NCI-H2029 treated with DMSO at 0.1 percent for 48 hours (cell line): ENCODE data around the gene PLIN1.
"Not testable (repeated sequence)": the region's sequence is repeated elsewhere in the genome, so short reads cannot be mapped to it uniquely, and the experiment has no call there.

Experiments used
- DNase-seq: peaks from one replicate; lab custom pipeline; 2025; lab: John Stamatoyannopoulos, UW

Gene PLIN1, protein sequence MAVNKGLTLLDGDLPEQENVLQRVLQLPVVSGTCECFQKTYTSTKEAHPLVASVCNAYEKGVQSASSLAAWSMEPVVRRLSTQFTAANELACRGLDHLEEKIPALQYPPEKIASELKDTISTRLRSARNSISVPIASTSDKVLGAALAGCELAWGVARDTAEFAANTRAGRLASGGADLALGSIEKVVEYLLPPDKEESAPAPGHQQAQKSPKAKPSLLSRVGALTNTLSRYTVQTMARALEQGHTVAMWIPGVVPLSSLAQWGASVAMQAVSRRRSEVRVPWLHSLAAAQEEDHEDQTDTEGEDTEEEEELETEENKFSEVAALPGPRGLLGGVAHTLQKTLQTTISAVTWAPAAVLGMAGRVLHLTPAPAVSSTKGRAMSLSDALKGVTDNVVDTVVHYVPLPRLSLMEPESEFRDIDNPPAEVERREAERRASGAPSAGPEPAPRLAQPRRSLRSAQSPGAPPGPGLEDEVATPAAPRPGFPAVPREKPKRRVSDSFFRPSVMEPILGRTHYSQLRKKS

DNA sequence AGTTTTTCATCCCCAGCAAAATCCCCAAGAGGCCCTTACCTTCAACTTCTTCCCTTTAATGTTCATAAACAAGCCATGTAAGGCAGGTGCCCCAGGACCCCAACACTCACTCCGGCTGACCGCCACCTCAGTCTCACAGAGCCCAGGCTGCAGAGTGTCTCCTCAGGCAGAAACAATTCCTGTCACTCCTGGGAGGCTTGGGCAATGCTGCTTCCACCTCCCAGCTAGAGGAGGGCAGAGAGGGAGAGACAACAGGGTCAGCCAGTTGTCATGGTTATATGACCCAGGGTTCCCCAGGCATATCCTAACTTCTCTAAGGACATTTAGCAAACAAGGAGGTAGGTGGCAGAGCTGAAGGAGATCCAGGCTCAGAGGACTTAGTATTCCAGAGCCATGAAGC lies at the start of gene PLIN1:
Gene PLIN1 (minus strand): TSS at position 156 of the 400 bp plus-strand sequence. CDS start 1,878 bp downstream, outside the sequence.
- no peak for DNase-seq

DNA sequence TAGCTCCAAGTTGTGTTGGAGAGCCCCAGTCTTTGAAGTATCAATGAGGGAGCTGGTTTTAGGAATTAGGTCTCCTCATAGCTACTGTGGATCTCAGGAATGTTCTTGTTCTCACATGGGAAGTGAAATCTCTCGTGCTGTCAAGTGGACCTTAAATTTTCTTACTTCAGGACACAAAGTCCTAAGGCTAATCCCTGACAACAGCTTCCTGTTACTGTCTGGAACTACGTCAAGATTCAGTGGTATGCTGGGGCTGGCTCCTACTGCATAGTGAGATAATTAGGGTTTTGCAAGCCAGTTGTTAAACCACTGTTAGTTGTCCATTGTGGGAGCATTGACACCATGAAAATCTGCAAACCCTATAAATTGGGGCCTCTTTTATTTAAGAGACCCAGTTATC lies 49.1 kb upstream of the PLIN1 start:
- DNase-seq: no peak

DNA sequence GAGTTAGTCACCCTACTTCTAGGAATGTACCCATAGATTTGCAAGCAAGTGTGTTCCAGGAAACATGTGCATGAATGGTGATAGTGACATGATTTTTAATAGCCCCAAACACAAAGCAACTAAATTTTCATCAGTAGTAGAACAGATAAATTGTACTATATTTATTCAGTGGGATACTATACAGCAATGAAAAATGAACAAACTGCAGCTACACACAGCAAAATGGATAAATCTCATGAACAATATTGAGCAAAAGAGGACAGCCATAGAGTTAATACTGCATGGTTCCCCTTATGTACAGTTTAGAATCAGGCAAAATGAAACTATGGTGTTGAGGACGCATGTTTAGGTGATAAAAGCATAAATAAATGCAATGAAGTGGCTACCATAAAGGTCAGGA lies 45.9 kb upstream of the PLIN1 start:
- no peak for DNase-seq

DNA sequence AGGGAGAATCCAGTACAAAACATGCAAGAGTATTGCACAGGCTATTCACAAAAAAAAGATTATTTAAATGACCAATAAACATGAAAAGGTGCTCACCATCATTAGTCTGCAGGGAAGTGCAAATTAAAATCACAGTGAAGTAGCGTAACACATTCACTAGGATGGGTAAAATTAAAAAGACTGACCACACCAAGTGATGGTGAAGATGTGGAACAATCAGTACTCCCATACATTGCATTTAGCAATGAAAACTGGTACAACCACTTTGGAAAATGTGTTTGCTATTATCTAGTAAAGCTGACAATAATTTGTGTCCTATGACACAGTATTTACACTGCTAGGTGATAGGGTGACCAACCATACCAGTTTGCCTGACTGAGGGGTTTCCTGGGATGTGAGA lies 45.5 kb upstream of the PLIN1 start:
- no peak for DNase-seq

DNA sequence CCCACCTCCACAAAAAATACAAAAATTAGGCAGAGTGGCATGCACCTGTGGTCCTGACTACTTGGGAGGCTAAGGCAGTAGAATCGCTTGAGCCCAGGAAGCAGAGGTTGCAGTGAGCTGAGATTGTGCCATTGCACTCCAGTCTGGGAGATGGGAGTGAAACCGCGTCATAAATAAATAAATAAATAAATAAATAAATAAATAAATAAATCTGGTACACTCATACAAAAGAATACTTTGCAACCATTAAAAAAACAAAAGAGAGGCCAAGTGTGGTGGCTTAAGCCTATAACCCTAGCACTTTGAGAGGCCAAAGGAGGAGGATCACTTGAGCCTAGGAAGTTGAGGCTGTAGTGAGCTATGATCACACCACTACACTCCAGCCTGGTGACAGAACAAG lies 43.9 kb upstream of the PLIN1 start:
- DNase-seq: no peak

DNA sequence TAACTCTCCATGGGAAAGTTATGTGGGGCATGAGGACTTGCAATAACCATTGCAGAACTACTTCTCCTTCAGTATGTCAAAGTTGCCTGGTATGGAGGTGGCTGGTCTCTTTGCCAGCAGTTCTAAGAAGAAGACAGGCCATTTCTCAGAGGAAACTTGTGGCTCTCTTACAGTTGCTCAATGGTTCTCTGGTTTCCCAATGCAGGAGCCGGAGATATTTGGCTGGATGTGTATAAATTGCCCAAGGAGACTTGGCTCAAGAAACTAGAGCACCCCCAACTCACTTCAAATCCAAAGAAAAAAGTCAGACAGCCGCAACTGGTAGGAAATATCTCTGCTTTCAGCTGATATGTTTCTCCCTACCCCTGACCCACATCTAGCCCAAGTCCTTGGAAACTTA lies 35.6 kb upstream of the PLIN1 start:
- no peak for DNase-seq

DNA sequence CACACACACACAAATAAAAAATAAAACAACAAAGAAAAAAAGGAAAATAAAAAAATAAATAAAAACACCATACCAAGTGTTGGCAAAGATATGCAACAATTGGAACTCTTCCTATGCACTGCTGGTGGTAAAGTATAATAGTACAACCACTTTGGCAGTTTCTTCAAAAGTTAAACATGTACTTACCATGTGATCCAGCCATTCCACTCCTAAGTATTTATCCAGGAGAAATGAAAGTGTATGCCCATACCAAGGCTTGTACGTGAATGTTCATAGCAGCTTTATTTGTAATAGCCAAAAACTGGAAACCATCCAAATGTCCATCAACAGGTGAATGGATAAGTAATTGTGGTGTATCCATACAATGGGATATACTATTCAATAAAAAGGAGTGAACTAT lies 28.4 kb upstream of the PLIN1 start:
- no peak for DNase-seq

DNA sequence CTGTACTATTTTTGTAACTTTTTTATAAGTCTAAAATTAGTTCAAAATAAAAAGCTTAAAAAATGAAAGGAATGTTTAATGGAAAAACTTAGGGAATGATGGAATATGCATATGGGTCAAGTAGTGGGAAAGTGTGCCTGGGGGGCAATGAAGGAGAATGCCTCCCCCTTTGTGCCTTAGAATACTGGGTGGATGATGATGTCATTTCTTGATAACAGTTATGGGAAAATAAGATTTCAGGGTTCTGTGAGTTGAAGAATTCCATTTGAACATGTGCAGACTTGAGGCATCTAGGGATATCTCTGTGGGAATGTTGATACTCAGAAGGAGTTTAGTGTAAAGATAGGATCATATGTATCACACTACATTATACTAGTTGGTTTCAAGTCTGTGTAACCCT lies 25.2 kb upstream of the PLIN1 start:
- no peak for DNase-seq

DNA sequence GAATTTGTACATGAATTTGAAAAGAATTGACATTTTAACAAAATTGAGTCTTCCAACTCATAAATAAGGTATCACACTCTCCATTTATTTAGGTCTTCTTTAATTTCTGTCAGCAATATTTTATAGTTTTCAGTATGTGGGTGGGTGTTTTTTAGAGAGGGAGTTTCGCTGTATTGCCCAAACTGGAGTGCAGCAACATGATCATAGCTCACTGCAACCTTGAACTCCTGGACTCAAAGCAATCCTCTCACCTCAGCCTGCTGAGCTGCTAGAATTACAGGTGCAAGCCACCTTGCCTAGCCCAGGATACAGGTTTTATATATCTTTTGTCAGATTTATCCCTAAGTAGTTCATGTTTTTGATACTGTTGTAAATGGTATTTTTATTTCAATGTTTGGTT lies 16.0 kb upstream of the PLIN1 start:
- no peak for DNase-seq

DNA sequence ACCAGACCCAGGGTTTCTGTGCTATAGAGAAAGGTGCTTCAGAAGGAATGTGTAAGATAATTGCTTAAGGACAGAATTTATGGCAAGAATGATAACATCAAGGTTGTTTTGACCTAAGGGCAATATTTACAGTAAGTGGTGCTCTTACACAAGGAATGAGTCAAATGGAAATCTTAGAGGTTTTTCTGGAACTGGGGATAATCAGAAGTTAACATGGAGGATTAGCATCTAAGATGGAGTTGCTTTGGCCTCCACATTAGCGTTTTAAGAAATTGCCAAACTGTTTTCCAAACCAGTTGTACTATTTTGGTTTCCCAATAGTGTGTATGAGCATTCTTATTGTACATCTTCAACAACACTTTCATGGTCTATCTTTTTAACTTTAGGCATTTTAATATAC lies 14.5 kb upstream of the PLIN1 start:
- no peak for DNase-seq

DNA sequence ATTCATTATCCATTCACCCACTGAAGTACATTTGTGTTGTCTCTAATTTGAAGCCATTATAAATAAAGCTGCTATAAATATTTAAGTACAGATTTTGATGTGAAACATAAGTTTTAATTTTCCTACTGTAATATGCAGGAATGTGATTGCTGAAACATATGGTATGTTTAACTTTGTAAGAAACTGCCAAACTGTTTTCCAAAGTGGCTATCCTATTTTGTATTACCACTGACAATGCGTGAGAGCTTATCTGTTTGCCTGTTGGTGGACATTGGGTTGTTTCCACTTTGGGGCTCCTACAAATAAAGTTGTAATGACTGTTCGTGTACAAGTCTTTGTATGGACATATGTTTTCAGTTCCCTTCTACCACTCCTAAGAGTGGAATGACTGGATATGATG lies 13.9 kb upstream of the PLIN1 start:
- no peak for DNase-seq

DNA sequence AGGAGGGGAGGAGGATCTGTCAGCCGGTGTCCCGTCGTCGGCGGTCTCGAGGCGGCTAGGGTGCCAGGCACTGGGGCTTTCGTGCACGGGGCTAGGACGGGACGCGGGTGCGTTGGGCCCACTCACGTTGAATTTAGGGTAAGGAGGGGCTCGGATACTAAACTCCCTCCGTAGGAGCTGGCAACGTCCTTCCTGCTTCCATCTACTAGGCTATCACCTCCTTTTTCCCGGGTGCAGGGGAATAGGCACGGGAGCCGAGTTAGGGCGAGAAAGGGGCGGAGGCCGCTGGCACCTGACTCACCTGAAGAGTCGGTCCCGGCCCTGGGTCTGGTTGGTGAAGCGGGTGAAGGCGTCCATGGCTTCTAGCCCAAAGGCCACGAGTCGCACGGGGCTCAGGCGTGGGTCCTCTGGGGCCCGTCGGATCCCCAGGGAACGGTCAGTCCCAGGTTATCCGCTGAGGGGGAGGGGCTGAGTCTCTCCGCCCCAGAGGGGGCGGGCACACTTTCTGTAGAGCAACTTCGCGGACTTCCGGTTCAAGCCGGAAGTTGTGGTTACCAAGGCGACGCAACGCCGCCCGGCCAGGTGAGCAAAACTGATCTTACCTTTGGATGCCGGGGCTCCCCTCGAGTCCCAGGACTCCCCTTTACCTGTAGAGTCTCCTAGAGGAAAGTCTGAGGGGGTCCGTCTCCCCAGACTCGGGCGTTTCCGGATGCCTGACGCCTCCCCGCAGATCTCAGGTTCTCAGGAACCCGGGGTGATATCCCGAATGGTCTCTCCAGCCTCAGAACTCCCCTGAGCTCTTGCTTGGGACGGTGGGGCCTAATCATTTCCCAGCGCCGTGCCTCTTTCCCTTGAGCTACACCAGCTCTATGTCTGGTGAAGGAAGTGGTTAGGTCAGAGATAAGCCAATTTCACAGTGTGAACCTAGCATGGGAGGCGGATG lies 11.4 kb upstream of the PLIN1 start, which contains the start of the genes PEX11A and WDR93:
Gene PEX11A (minus strand): TSS at position 479 of the 943 bp plus-strand sequence. CDS start 122 bp downstream, at position 357.
Gene WDR93 (plus strand): TSS at position 536 of the 943 bp plus-strand sequence. CDS start 10,936 bp downstream, outside the sequence.
- no peak for DNase-seq

DNA sequence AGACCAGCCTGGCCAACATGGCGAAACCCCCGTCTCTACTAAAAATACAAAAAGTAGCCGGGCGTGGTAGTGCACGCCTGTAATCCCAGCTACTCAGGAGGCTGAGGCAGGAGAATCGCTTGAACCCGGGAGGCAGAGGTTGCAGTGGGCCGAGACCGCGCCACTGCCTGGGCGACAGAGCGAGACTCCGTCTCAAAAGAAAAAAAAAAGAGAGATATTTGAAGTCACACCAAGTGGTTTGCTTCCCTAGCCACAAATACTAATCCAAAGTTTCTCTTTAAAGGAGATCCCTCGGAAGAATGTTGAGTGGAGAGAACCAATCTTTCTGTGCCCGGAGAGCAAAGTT lies 10.7 kb upstream of the PLIN1 start:
- not testable (repeated sequence) for DNase-seq

DNA sequence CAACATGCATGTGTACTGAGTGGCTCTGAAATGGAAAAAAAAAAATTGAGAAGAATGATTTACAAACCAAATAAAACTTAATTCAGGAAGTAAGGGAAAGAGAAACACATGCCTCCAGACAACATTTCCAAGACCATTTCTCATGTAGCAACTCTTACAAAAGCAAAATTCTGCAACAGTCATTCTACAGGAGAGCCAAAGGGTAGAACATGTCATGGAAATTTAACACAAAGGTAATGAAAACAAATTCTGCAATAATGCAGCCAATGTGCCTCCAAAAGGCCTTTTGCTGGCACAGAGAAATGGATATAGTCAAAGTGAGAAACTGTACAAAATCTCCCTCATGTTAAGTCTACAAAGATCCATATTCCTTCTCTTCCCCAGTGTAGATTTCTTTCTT lies 7.4 kb upstream of the PLIN1 start:
- no peak for DNase-seq

DNA sequence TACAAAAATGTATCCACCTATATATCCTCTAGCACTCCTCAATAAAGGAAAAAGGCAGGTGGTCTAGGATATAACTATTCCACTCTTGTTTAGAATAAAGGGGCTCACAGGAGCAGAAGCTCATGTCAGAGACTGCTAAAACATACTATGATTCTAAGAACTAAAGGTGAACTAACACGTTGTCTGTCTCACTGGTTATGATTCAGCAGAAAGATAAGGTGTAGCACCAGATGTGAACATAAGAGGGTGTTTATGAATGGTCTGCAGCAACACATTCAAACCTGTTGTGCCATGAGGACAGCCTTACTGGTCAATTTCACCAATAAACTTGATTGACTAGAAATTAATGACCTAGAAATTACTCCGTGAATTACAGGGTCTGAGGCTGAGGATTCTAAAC lies 6.8 kb upstream of the PLIN1 start:
- DNase-seq: no peak

DNA sequence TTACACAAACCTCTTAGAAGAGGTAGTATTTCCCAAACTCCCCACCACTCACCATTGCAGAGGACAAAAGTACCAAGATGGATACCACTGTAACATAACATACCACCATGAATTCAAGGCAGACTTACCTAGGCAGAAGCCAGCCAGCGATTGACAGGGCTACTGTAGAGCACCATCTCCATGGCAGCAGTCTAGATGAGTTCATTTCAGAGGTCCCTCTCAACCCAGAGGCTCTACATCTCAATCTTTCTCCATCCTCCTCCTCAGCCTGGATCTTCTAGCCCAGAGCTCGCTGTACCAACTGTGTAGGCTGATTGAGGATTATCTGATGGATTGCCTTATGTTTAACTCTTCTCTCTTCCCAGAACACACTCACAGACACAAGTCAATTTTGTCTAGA lies 2.0 kb upstream of the PLIN1 start:
- no peak for DNase-seq

DNA sequence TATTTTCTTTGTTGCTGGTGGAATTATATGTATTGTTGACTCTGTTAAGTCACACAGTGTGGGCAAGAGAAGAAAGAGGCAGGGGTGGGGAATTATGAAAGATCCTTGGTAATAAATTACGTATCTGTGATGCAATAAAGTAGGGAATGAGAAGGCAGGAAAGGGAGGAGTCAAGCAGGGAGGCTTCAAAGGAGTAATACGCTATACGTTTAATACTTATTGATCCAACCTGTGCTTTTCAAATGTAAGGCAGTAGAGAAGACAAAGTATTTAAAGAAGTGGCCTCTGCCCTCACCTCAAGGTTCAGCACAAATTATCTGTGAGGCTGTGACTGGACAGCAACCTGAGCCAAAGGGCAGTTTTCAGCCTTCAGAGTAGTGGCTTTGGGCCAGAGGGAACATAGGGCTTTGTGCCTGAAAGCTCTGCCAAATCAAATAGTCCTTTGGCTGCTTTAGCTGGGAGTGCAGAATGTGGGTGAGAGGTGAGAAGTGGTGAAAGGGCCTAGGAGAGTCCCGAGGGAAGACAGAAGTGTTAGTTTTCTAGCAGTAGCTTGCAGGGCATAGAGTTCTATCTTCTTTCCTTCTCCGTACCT lies 1.2 kb upstream of the PLIN1 start:
- peak; percentile 69 for DNase-seq

DNA sequence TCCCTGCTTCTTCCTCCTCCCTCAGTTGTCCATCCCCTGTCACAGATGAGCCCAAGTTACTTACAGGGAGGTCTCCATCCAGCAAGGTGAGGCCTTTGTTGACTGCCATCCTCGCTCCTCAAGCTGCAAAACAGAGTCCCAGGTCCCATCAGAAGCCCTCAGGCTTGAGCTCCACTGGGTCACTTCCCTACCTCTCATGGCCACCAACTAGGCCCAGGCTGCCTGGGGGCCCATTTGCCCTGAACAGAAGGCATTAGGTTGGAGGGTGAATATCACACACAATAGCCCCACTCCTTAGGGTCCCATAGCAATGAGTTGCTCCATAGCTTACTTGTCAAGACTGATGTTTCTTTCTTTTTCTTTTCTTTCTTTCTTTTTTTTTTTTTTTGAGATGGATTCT lies 1.8 kb downstream of the PLIN1 start:
- DNase-seq: no peak

DNA sequence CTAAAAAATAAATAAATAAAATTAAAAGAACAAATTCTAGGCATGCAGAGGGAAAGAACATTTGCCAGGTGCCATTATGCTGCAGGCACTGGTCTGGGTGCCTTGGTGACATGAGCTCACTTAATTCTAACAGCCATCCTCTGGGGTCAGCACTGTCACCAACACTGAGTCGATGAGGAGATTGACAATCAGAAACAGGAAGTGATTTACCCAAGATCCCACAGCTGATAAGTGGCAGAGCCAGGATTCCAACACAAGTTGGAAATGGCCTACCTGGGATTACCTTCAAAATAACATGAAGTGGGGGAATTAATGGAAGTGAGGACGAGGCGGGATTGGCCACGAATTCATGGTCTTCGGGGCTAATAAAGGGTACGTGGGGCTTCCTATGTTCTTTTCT lies 3.6 kb downstream of the PLIN1 start:
- no peak for DNase-seq

DNA sequence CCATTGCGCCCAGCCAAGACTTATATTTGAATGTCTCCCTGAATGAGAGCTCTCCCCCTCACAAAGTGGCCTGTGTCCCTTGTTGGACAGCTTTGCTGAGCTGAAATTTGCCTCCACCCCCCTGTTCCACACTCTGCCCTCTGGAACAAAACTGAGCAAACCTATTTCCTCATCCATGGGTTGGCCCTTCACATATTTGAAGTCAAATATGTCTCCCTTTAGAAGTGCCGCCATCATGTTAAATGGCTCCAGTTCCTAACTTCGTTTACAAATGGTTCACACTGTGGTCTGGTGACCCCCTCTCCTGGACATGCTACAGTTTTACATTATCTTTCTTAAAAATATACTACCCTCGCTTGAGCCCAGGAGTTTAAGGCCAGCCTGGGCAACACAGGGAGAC lies 4.6 kb downstream of the PLIN1 start:
- DNase-seq: no peak

DNA sequence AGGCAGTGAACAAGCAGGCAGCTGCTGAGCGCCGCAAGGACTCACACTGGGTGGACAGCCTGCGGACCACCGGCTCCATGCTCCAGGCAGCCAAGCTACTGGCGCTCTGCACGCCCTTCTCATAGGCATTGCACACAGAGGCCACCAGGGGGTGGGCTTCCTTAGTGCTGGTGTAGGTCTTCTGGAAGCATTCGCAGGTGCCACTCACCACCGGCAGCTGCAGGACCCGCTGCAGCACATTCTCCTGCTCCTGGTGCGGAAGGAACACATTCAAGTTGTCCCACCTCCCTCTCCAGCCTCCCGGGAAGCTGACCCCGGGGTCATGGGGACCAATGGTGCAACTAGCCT lies 6.0 kb downstream of the PLIN1 start:
- no peak for DNase-seq
